Suppressor macrophage (primary cell): Measurements from ENCODE around the gene TEX35.
"Not testable (repeated sequence)": the region's sequence is repeated elsewhere in the genome, so short reads cannot be mapped to it uniquely, and the experiment has no call there.

Experiments
- DNase-seq, 4 experiments: peaks; one replicate each; pipeline ENCODE4 v3.0.0-alpha.2; 2020 to 2022

TEX35 gene

DNA sequence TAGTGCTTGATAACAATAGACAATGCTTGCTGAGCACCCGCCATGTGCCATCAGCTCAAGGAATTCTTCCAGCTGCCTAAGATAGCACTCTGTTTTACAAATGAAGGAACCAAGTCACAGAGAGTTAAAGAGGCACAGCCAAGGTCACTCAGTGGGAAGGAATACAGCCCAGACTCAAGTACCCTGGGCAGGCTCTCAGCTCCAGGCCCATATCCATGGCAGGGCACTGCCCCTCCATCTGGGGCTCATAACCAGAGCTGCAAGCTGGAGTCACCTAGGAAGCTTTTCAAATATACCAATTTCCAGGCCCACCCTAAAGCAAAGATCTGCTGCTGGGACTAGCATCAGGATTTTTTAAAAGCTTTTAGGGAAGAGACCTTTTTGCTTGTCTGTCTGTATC, 17.8 kb upstream of the TEX35 start:
- DNase-seq = no peak

DNA sequence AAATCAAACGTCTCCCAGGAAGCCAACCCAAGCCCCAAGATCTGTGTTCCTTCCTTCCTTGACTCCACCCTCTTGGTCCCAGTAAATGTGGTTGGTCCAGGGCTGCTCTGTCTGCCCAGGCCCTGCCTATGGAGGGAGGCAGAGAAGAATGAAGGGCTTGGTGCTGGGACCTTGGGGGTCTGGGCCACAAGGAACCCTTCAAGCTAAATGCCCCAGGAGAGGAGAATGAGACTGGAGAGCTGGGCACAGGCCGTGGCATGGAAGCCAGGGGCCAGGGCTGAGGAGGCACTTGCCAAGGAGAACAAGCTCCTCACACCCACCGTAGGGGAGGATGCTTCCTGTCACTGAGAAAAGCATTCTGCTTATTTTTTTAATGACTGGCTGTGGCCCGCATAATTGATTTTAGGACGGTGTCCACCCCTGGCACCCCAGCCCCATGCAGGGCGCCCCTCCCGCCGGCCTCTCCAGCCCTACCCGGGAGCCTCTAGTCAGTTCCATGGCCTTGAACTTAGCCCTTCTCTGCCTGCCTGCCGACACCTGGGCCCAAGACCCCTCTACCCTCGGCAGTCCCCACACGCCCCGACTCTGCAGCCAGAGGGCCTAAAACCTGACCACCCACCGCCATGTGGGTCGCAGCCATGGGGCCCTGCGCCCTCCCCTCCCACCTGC, 17.0 kb upstream of the TEX35 start:
- no peak for DNase-seq

DNA sequence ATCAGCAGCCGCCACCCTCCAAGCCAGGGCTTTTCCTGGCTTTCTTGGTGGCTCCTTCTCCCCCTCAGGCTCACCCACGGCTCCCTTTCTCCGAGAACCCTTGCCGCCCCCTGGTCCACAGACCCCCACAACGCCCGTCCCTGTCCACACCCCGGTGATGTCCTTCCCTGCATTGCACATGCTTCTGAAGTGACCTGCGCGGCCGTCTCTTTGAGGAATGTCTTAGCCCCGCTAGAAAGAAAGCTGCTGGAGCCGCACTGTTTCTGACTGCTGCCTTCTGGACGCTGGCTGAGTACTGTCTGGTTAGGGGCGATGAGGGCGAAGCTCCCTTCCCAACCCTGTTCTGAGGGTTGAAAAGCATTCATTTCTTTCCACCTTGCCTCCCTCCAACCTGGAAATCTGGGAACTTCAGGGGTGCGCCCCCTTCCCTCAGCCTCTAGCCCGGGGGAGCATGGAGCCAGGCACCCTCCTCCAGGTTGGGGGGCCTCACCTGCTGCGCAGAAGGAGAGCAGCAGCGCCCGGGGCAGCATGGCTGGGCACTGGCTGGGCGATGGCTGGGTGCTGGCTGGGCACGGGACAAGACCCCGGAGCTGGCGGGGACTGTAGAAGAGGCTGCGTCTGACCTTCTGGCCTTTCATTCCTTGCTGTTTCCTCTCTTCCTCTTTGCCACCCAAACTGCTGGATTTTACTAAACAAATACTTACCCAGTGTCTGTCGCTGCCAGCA, 16.3 kb upstream of the TEX35 start, which contains the start of gene CLEC20A:
Gene CLEC20A, minus strand, starts transcription at position 555 of the 726 bp plus-strand sequence. Its CDS starts 25 bp downstream, at position 530.
- no peak for DNase-seq

DNA sequence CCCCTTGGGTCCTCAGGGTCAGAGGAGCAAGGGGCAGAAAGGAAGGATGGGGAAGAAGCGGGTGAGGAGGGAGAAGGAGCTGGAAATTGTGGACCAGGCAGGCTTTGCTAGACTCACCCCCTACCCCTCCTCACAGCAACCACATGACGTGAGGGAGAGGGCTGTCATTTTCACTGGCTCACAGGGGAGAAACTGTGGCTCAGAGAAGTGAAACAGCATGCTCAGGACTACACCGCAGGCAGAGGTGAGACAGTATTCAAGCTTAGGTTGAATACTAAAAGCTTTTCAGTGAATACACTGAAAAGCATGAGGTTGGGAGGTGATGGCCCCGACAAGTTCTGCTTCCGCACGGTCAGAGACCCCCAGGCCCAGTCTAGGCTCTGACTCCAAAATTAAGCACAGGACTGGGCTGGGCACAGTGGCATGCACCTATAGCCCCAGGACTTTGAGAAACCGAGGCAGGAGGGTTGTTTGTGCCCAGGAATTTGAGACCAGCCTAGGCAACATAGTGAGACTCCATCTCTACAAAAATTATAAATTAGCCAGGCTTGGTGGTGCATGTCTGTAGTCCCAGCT, 14.9 kb upstream of the TEX35 start:
- DNase-seq = no peak

DNA sequence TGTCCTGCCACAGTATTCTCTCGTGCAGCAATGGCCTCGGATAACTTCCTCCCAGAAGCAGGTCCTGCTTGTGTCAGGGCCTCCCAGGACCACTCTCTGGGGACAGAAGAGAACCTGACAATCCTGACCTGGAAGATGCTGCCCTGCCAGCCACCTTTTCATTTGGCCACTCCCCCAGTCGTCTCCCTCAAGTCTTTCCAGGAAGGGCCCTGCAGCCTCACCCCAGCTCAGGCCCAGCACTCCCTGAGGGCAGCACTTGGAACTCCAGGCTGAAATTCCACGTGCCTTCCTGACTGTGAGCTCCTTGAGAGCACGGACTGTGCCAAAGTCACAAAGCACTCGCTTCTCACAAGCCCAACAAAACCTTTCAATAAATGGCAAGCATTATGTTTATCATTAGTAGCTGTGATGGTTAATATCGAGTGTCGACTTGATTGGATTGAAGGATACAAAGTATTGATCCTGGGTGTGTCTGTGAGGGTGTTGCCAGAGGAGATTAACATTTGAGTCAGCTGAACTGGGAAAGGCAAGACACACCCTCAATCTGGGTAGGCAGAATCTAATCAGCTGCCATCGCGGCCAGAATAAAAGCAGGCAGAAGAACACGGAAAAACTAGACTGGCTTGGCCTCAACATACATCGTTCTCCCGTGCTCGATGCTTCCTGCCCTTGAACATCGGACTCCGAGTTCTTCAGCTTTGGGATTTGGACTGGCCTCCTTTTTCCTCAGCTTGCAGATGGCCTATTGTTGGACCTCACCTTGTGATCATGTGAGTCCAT, 13.8 kb upstream of the TEX35 start:
- DNase-seq = no peak

DNA sequence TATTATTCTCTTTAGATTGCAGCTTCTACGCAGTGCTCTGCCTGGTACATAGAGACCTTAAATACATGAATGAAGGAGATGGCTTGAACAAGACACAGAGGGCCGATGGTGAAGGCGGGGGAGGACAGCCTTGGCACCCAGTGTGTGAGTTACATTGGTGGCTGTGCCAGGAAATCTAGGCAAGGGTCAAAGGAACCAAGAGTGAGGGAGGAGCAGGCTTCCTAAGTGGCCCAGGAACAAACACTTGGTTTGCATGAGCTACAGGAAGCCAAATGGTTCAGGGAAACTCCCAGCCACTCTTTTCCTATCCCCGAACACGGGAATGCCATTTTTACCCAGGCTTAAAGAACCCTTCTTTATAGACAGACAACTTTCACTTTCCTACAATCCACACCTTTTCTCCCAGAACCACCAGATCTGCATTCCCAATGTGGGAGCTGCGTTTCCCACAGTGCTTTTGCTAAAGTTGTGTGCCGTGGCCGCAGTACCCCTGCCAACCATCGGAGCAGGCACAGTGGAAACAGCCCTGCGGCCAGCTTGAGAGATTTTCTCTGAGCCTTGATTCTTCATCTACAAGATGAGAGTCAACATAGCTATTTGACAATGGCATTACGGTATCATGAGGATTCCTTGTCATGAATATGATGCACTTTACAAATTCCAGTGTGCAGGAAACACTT, 12.7 kb upstream of the TEX35 start:
- no peak for DNase-seq

DNA sequence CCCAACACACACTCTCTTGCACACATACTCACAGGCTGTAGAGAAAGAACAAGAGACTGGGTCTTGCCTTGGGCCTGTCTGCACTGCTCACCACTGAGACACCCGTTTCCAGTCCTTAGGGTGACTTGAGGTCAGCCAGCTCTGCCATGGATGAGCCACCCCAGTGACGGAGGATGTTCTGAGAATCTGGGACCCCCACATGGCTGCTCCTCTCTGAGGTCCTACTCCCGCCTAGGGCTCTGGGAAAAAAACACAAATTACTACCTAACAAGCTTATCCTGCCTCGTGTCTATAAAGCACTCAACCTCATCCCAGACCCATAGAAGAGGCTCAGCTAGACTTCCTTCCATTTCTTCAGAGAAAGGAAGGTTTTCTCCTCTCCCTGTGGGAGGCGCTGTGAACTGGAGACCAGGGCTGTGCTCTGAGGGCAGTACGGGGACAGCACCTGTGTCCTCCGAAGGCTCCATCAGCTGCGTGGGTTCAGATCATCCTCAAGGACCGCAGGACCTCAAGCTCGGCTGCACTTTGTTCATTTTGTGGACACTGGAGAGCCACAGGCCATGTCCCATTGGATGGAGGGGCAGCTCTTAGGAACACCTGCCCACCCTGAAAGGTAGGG, 11.9 kb upstream of the TEX35 start:
- DNase-seq = no peak

DNA sequence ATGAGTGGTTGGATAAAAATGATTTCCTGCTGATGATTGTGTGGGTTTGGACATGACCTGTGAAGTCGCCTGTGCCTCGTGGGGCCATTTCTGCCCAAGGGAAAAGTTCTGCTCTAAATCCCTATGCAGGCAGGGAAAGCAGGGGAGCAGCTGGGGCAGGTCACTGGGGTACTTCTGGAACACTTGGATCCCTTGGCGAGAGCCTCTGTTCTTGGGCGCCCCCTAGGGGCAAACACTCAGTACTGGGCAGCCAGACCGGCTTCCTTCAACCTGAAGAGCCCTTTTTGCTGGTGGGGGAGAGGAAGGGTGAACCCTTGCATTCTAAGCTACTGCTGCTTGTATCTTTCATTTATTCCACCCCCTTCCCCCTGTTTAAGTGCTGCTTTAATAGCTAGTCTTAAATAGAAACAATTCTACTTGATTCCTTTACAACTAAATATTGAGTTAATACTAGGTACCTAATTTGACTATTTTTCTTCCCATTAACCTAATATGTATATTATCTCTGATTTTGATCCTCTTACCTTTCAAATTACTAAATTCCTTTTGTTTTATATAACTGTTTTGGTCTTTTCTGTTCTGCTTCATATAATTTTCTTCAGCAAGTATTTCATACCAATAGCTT, 11.1 kb upstream of the TEX35 start:
- DNase-seq = peak; percentile 77 to 90 (median 85)

DNA sequence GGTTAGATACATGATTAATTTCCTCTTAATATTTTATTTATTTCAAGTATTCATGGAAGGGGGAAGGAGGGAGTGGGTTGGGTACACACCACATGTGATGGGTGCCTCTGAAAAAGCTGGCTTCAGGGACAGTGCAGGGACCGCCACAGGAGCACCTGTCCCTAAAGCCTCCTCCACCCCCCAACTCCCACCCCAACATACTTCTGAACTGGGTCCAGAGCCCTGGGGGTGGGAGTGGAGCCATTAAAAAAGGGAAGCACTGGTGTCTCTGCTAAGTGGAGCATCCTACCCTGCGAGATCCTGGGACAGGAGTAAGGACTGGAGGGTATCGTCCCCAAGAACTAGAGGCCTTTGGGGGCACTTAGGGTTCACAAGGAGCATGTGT, 10.6 kb upstream of the TEX35 start:
- no peak for DNase-seq

DNA sequence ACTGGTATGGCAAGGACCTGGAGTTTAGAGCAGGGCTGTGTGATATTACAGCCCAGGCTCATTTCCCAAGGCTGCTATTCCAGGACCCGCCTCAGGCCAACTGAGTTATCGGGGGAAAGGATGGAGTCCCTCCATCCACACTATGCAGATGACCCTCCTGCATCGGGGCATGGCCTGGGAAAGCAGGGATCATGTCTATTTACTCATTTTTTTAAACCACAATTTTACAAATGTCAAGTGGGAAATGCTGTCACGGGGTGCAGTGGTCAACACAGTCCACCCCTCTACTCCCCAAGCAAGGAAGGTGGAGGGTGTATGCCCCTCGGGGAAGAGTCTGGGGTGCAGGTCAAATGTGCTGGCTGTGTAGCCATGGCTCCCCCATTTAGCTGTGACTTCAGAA, 10.1 kb upstream of the TEX35 start:
- no peak for DNase-seq

DNA sequence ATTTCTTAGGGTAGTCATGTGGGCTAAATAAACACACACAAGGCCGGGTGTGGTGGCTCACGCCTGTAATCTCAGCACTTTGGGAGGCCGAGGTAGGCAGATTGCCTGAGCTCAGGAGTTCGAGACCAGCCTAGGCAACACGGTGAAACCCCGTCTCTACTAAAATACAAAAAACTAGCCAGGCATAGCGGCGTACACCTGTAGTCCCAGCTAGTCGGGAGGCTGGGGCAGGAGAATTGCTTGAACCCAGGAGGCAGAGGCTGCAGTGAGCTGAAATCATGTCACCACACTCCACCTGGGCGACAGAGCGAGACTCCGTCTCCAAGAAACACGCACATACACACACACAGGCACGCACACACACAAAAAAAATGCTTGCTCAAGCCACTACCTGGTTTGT, 9.6 kb upstream of the TEX35 start:
- not testable (repeated sequence) for DNase-seq

DNA sequence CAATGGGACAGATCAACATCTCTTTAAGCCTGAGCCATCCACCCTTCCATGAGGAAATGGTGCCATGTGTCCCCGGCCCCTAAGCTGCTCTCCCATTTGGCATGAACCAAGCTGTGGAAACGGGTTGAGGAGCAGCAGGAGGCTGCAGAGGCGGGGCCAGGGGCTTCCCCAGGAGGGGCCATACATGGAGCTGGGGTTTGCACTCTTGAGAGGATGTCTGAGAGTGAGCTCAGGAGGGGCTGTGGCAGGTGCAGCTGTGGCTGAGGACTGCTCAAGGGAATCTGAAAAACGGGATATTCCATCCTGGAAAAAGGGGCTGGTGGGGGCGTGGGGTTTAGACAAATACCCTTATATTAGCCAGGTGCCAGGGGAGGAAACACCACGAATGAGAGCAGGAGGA, 9.1 kb upstream of the TEX35 start:
- no peak for DNase-seq

DNA sequence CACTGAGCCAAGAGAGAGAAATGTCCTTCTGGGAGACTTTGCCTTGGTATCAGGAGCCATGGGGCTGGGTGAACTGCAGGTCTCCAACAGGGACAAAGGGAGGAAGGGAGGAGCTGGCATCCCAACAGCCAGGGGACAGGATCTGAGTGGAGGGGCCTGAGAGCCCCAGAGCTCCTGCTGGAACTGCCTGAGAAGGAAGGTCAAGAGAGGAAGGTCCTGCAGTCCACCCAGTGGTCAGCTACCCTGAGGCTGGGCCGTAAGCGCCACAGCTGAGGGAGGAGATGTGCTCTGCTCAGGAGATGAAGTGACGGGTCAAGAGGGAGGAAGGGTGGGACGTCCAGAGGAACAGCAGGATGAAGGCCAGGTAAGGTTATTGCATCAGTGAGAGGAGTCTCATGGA, 8.6 kb upstream of the TEX35 start:
- no peak for DNase-seq

DNA sequence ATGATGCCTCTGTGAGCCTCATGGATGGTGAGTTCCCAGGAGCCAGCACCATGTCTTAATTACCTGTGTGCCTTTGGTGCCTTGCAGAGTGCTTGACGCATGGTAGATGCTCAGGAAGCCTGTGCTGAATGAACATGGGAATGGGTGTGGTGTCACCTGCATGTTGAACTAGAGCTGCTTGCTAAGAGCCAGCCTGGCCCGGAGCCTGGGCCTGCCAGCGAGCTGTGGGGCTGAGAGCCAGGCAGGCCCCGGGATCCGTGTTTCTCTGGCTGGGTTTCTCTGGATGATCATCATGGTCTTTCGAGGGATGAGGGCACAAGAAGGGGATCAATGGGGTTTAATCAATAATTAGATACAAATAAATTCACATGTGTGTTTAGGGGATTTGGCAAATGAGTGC, 6.7 kb upstream of the TEX35 start:
- DNase-seq = no peak

DNA sequence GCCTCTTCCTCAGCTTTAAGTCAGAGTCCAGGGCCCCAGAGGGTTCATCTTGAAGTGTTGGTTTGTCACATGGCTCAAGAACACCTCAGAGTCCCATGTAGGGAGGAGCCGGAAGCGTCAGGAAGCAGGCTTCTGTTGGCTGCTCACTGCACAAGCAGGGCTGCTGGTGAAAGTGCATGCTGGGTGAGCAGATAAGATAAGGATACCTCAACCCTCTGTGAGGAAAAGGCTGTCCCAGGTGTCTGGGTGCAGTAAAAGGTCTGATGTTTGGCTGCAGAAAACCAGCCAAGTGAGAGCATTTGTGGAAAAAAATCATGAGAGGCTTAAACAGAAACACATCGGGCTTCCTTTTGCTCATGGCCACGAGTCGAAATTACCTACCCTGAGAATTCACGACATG, 6.2 kb upstream of the TEX35 start:
- no peak for DNase-seq

DNA sequence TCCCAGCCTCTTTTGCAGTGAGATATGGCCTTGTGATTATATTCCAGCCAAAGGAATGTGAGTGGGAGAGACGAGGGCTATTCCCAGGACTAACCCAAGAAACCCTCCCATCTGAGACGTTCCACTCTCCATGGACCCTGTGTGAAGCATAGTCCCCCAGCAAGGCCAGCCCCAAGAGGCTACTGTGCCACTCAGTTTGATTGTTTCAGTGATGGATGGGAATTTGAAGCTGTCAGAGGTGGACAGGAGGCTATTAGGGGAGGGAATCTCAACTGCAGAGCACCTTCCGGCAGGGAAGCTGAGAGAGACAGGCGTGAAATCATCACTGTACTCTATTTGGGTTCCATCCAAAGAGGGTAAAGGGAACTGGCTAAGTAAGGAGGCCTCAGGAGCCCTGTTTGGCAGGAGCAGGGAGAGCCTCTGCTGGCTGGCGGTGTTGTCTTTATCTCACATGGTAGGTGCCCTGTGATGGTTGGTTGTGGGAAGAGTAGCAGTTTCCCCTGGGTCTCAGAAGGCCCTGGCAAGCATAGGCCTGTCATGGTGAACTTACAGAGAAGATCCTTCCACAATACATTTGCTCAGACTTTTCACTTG, 3.4 kb upstream of the TEX35 start:
- DNase-seq = no peak

DNA sequence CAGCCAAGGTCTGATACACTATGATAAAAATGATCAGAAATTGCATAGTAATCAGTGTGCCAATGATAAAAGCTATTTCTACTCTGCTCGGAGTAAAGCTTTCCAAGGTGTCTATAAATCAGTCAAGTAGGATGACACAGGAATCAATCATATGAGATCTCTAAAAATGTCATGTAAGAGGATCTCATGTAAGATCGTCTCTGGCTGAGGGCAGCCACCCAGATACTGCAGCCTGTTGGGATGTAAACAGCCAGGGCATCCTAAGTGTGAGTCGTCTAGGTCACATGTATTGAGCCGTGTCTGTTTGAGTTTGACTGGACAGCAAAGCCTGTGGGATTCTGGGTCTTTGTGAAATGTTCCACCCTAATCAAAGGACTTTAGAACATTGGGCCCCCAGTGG, 2.8 kb upstream of the TEX35 start:
- DNase-seq = no peak

DNA sequence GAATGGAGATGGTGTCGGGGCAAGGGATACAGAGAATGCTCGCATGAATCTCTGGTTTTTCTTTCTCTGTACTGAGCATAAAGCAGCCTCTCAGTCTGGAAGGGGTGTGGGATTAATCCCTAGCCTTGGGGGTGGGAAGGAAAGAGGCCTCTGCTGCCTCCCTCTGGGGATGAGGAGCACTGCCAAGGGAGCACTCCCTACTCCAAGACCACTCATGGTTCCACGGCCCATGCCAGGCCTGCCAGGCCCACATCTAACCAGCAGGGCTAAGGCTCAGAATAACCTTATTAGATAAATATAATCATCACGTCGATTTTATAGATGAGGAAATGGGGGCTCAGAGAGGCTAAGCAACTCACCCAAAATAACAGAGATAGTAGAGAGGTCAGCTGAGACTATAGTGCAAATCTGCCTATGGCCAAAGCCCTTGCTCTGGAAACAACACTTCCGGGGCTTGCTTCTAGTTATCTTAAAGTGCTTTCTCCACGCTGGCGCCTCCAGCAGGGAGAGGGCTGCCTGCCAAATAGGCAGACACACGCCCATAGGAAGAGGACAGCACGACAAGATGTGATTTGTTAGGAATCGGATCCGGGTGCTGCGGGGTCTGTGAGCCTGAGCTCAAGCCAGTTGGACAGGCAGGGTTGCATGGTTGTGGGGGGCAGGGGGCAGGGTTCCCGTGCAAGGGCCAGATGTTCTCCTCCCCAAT, 522 bp downstream of the TEX35 start:
- DNase-seq = no peak

DNA sequence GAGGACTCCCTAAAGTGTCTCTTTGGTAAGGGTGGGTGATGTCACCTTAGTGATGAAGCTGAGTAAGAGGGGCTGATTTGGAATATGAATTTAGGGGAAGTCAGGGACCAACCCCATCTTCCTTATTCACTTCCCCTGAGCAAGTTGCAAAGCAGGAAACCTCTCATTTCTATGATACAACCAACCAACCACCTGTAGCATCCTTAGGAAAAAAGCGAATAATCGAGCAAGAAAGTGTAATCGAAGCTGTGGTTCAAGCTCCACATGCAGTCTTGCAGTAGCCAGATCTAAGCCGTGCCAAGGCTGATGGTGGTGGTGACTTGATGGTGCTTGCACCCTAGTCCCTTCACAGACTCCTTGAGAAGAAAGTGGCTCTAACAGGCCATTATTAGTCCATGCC, 3.2 kb downstream of the TEX35 start:
- DNase-seq = no peak

DNA sequence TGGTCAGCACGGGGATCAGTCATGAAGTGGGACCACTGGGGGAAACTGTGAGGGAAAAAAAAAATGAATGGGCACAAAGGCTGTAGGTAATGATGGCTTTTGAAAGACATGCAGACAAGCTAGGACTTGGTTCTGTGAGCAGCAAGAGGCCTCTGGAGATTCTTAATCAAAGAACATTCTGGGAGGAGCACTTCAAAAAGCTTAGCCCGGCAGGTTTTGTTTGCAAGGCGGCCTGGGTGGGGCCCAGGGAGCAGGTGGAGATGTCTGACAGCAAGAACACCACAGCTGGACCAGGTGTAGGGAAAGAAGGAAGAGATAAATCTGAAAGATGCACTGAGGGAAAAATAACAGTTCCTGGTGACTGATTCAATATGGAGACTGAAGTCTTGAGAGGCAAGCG, 6.0 kb downstream of the TEX35 start:
- DNase-seq = no peak

DNA sequence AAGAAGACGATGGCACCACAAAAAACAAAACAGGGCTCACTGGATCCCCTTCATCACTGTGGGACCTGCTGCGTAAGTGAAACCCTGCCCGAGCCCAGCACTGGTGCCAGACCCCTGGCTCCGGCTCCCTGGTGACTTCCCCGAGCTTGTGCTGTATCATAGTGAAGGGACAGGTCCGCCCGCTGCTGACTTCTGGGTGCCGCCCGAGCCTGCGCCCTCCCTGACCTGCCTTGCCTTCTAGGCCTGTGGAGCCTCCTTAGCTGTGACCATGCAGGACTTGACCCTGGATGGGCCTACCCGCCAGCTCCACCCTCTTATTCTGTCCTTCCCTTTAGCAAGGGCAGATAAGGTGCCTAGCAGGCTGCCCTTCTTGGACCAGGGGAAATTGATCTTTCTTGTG, 7.9 kb downstream of the TEX35 start:
- no peak for DNase-seq
